BE2C (cell line): ENCODE results near the gene F2.

Experiments used
- DNase-seq: peaks from one replicate; pipeline ENCODE4 v3.0.0-alpha.2; 2020
- H3K27me3 ChIP-seq: fragments of 250-450 bp; sonication (Bioruptor Pico); 2 replicates; pipeline ENCODE4 v1.5.1; 2020; ENCODE audit warnings: mild to moderate bottlenecking
- H3K36me3 ChIP-seq: fragments of 250-450 bp; sonication (Bioruptor Pico); 2 replicates; pipeline ENCODE4 v1.5.1; 2020; ENCODE audit warnings: mild to moderate bottlenecking
- H3K4me1 ChIP-seq: fragments of 250-450 bp; sonication (Bioruptor Pico); 2 replicates; pipeline ENCODE4 v1.5.1; 2020
- H3K4me3 ChIP-seq: 2 replicates; pipeline ENCODE4 v1.5.1; 2011; ENCODE audit warnings: low read depth, low read length
- H3K9me3 ChIP-seq: fragments of 250-450 bp; sonication (Bioruptor Pico); 2 replicates; pipeline ENCODE4 v1.5.1; 2020
- TF ChIP-seq, protein P1 (sequence below): IDR thresholded peaks from 2 replicates; pipeline ENCODE4 v1.5.1; 2012; ENCODE audit warnings: mild to moderate bottlenecking, low read depth, low read length

F2 gene

DNA sequence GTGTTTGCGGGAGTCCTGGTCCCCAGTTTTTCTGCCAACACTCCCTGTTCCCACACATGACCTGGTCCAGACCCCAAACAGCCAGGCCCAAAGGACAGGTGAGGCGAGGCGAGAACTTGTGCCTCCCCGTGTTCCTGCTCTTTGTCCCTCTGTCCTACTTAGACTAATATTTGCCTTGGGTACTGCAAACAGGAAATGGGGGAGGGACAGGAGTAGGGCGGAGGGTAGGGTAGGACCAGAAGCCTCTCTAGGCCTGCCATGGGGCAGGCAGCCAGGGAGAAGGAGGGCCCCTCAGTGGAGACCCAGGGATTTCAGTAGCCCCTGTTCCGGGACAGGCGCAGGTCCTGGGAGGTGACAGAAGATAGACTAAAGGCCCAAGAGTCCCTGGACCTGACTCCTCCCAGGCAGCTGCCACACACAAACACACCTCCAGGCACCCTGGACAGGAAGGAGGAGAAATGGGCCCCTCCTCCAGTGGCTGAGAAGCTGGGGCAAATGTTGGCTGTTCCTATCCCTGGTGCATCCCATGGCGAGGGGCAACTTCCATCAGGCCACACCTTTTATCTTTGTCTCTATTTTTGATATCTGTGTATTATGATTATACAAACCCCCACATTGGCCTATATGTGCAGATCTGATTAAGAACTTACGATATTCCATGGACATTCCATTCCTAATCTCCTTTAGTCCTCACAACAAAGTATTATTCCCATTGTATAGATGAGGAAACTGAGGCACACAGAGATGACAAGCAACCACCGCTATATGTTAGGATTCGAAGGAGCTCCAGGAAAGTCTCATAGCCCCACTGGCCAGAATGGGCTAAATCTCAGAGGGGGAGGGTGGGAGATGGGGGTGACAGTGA, 626 bp upstream of the F2 start:
- no peak overlapping the region for H3K4me3 ChIP-seq
- no peaks in the 10 kb centered on the region for H3K27me3 ChIP-seq
- no peaks in the 10 kb centered on the region for H3K9me3 ChIP-seq
- H3K36me3 ChIP-seq: no peaks in the 10 kb centered on the region
- no peak for DNase-seq
- TF ChIP-seq, protein P1, sequence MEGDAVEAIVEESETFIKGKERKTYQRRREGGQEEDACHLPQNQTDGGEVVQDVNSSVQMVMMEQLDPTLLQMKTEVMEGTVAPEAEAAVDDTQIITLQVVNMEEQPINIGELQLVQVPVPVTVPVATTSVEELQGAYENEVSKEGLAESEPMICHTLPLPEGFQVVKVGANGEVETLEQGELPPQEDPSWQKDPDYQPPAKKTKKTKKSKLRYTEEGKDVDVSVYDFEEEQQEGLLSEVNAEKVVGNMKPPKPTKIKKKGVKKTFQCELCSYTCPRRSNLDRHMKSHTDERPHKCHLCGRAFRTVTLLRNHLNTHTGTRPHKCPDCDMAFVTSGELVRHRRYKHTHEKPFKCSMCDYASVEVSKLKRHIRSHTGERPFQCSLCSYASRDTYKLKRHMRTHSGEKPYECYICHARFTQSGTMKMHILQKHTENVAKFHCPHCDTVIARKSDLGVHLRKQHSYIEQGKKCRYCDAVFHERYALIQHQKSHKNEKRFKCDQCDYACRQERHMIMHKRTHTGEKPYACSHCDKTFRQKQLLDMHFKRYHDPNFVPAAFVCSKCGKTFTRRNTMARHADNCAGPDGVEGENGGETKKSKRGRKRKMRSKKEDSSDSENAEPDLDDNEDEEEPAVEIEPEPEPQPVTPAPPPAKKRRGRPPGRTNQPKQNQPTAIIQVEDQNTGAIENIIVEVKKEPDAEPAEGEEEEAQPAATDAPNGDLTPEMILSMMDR: no peak
- H3K4me1 ChIP-seq: no peaks in the 10 kb centered on the region

DNA sequence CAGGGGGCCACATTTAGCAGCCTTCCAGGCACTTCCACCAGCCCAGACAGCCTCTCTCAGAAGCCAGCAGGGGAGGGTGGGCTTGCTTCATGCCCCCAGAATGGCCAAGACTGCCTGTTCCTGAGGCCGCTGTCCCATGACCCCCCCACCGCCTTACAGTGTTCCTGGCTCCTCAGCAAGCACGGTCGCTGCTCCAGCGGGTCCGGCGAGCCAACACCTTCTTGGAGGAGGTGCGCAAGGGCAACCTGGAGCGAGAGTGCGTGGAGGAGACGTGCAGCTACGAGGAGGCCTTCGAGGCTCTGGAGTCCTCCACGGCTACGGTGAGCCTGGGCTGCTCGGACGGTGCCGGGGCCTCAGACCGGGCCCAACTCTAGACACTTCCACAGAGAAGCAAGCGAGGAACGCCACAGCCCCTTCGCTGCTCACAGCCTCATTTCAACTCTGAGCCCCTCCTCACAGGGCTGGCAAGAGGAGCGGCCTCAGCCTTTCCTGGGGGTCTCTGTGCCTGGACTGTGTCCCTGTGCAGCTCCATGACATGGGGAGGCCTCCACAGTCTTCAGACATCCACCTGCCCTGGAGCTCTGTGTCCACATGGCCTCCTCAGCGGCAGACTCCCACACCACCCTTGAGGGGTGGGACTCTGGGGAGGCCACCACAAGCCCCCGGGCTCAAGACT, 668 bp downstream of the F2 start:
- TF ChIP-seq, protein P1: no peak
- no peaks in the 10 kb centered on the region for H3K4me1 ChIP-seq
- no peaks in the 10 kb centered on the region for H3K27me3 ChIP-seq
- no peak overlapping the region for H3K4me3 ChIP-seq
- H3K36me3 ChIP-seq: no peaks in the 10 kb centered on the region
- DNase-seq: no peak
- no peaks in the 10 kb centered on the region for H3K9me3 ChIP-seq

DNA sequence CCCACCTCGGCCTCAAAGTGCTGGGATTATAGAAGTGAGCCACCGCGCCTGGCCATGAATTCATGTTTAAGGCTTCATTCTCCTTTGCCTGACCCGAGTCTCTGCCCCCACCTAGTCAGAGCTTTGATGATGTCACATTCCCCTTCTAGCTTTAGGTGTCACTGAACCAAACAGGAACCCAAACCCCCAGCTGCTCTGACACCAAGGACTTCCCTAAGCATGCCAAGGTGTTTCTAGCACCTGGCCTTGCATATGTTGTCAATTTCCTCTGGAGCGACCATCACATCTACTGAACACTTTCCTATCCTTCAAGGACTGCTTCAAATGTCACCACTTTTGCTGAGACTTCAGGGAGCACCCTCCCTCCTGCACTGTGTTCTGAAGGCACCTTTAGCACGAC, 2.3 kb downstream of the F2 start:
- TF ChIP-seq, protein P1: no peak
- H3K36me3 ChIP-seq: no peaks in the 10 kb centered on the region
- H3K4me1 ChIP-seq: no peaks in the 10 kb centered on the region
- no peak overlapping the region for H3K4me3 ChIP-seq
- no peaks in the 10 kb centered on the region for H3K27me3 ChIP-seq
- H3K9me3 ChIP-seq: no peaks in the 10 kb centered on the region
- no peak for DNase-seq

DNA sequence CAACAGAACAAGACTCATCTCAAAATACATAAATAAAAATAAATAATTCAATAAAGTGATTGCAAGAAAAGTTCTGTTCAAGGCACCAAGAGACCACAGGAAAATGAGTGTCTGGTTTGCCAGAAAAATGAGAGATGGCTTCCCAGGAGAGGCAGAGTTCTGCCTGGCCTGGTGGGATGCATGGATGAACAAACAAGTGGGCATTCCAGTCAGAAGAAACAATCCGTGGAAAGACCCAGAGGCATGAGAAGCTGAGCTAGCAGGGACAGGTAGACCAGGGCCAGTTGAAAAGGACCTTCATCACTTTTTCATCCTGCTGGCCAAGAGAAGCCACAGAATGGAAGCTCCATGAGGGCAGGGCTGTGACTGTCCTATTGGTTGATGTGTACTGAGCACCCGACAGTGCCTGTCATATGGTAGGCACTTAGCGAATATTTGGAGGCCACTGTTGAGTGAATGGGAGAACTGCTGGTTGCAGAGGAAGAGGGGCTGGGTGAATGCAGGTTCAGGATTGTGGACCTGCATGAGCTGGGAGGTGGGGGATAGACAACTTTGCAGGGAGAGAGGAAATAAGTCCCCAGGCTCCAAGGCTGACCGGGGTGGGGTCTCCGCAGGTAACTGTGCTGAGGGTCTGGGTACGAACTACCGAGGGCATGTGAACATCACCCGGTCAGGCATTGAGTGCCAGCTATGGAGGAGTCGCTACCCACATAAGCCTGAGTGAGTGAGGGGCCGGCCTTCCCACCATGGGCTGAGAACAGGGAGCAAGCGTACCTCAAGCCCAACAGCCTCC, 3.7 kb downstream of the F2 start:
- no peaks in the 10 kb centered on the region for H3K4me1 ChIP-seq
- H3K9me3 ChIP-seq: no peaks in the 10 kb centered on the region
- no peak for DNase-seq
- H3K4me3 ChIP-seq: no peak overlapping the region
- H3K36me3 ChIP-seq: no peaks in the 10 kb centered on the region
- TF ChIP-seq, protein P1: no peak
- H3K27me3 ChIP-seq: no peaks in the 10 kb centered on the region

DNA sequence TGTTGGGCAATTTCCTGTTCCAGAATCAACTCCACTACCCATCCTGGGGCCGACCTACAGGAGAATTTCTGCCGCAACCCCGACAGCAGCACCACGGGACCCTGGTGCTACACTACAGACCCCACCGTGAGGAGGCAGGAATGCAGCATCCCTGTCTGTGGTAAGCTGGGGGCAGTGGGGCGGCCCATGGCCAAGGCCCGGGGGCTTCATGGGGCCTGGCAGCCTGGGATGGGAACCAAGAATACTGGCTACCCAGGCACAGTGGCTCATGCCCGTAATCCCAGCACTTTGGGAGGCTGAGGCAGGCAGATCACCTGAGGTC, 4.3 kb downstream of the F2 start:
- H3K4me1 ChIP-seq: no peaks in the 10 kb centered on the region

More for the DNA sequence above, 4.3 kb downstream of the F2 start:
- Histone ChIP-seq H3K9me3 (no peaks in the 10 kb centered on the region), H3K27me3 (no peaks in the 10 kb centered on the region), H3K36me3 (no peaks in the 10 kb centered on the region), H3K4me3 (no peak overlapping the region)
- TF ChIP-seq, protein P1: no peak
- no peak for DNase-seq
